SK-N-SH (cell line): ENCODE data around the gene C1orf174. TPM values are rescaled to one million over a fixed set of nuclear protein-coding genes. Genes with fewer than 3 reads are reported as not detected.

ENCODE experiments used
- CTCF ChIA-PET: fragments of 300-600, 350-600 bp; formaldehyde crosslinking; extraction: SDS; loops from one replicate; lab custom pipeline; 2021; lab: Yijun Ruan, JAX
- POLR2A ChIA-PET: fragments of 350-600 bp; sonication (Branson Sonifier 250); formaldehyde crosslinking; extraction: SDS; loops from one replicate; lab custom pipeline; 2020; ENCODE audit warnings: antibody characterized with exemption, inconsistent platforms; lab: Yijun Ruan, JAX
- DNase-seq: peaks from one replicate; pipeline ENCODE4 v3.0.0; 2012
- H2AFZ ChIP-seq: fragments of 200-600 bp; sonication (generic); 2 replicates; pipeline ENCODE4 v1.8.1; 2016; ENCODE audit warnings: antibody characterized with exemption, mild to moderate bottlenecking, low read depth
- H3F3A ChIP-seq: fragments of 200-600 bp; sonication (generic); replicated peaks from 2 replicates; pipeline ENCODE3; 2016; ENCODE audit warnings: antibody characterized with exemption, mild to moderate bottlenecking; ENCODE audit not compliant: insufficient read depth
- H3K27ac ChIP-seq, 2 experiments: fragments of 200-500 bp in 1 of 2; fragments of 200-600 bp in 1 of 2; sonication (Bioruptor generic) in 1 of 2; sonication (generic), shearing (Covaris generic) in 1 of 2; 2 replicates each; pipeline versions ENCODE4 v1.5.1 to v1.6.1; 2014 to 2016; ENCODE audit warnings: low read depth in 2 of 2, inconsistent platforms in 1 of 2, low read length in 1 of 2, mild to moderate bottlenecking in 1 of 2, mixed read lengths in 1 of 2
- H3K27me3 ChIP-seq: fragments of 200-600 bp; sonication (generic), shearing (Covaris generic); 2 replicates; pipeline ENCODE4 v1.6.1; 2016; ENCODE audit warnings: mixed run types; ENCODE audit not compliant: insufficient read depth
- H3K36me3 ChIP-seq, 2 experiments: fragments of 200-500 bp in 1 of 2; fragments of 200-600 bp in 1 of 2; sonication (Bioruptor generic) in 1 of 2; sonication (generic) in 1 of 2; replicated peaks in 1 of 2; 2 replicates each; pipeline versions ENCODE3 to v1.5.1; 2014 to 2016; ENCODE audit warnings: low read length in 1 of 2, mild to moderate bottlenecking in 1 of 2; ENCODE audit not compliant: insufficient read depth in 2 of 2, control insufficient read depth in 1 of 2
- H3K4me1 ChIP-seq, 2 experiments: fragments of 200-500 bp in 1 of 2; fragments of 200-600 bp in 1 of 2; sonication (Bioruptor generic) in 1 of 2; sonication (generic), shearing (Covaris generic) in 1 of 2; 2 replicates each; pipeline versions ENCODE4 v1.5.1 to v1.6.1; 2014 to 2016; ENCODE audit warnings: low read depth in 1 of 2, low read length in 1 of 2, mixed run types in 1 of 2; ENCODE audit not compliant: insufficient read depth in 2 of 2, control insufficient read depth in 1 of 2
- H3K4me2 ChIP-seq: fragments of 200-600 bp; sonication (generic), shearing (Covaris generic); 2 replicates; pipeline ENCODE4 v1.6.1; 2017; ENCODE audit warnings: mixed run types
- H3K4me3 ChIP-seq, 2 experiments: fragments of 200-500 bp in 1 of 2; fragments of 200-600 bp in 1 of 2; sonication (Bioruptor generic) in 1 of 2; sonication (generic), shearing (Covaris generic) in 1 of 2; 2 replicates each; pipeline versions ENCODE4 v1.5.1 to v1.8.1; 2014 to 2016; ENCODE audit warnings: low read depth in 2 of 2, inconsistent platforms in 1 of 2, low read length in 1 of 2, mild to moderate bottlenecking in 1 of 2, mixed read lengths in 1 of 2, moderate library complexity in 1 of 2
- H3K79me2 ChIP-seq: fragments of 200-600 bp; sonication (generic); 2 replicates; pipeline ENCODE4 v1.8.1; 2017; ENCODE audit warnings: mild to moderate bottlenecking; ENCODE audit not compliant: insufficient read depth
- H3K9ac ChIP-seq: fragments of 200-600 bp; sonication (generic); 2 replicates; pipeline ENCODE4 v1.6.1; 2017; ENCODE audit warnings: mixed run types
- H3K9me2 ChIP-seq: fragments of 200-600 bp; sonication (generic); 2 replicates; pipeline ENCODE4 v1.6.1; 2017; ENCODE audit warnings: mixed run types
- H3K9me3 ChIP-seq: fragments of 200-600 bp; sonication (generic); 2 replicates; pipeline ENCODE4 v1.6.1; 2017; ENCODE audit warnings: mixed run types, mild to moderate bottlenecking, moderate library complexity
- H4K20me1 ChIP-seq: fragments of 200-600 bp; sonication (generic); 2 replicates; pipeline ENCODE4 v1.6.1; 2017; ENCODE audit warnings: mild to moderate bottlenecking, mixed run types; ENCODE audit not compliant: insufficient read depth
- EZH2phosphoT487 ChIP-seq: fragments of 200-600 bp; sonication (generic); IDR thresholded peaks from 2 replicates; pipeline ENCODE4 v1.6.1; 2017; ENCODE audit warnings: low read depth, mixed run types, mild to moderate bottlenecking, antibody characterized with exemption, moderate library complexity, borderline replicate concordance
- FOXM1 ChIP-seq: IDR thresholded peaks from 2 replicates; pipeline ENCODE4 v1.4.0; 2012; ENCODE audit warnings: low read depth, mild to moderate bottlenecking
- NRF1 ChIP-seq: IDR thresholded peaks from 2 replicates; pipeline ENCODE4 v1.6.1; 2012; ENCODE audit warnings: low read depth, mild to moderate bottlenecking, low read length
- RAD21 ChIP-seq: IDR thresholded peaks from 2 replicates; pipeline ENCODE4 v1.6.1; 2012; ENCODE audit warnings: mild to moderate bottlenecking, low read length
- RXRA ChIP-seq: IDR thresholded peaks from 2 replicates; pipeline ENCODE4 v1.4.0; 2012; ENCODE audit warnings: low read depth, mild to moderate bottlenecking, borderline replicate concordance
- SIN3A ChIP-seq: IDR thresholded peaks from 2 replicates; pipeline ENCODE4 v1.6.1; 2012; ENCODE audit warnings: low read depth, mild to moderate bottlenecking, low read length, moderate library complexity, borderline replicate concordance
- SMC3 ChIP-seq: IDR thresholded peaks from 2 replicates; pipeline ENCODE4 v1.6.1; 2012; ENCODE audit warnings: low read depth, low read length, improper control_type of control experiment
- TCF12 ChIP-seq: IDR thresholded peaks from 2 replicates; pipeline ENCODE4 v1.4.0; 2012
- WGBS: methylation state at CpG from one replicate; pipeline ENCODE4 v1.1.6; 2017; ENCODE audit warnings: low lambda C conversion rate; 5-methylcytosine and 5-hydroxymethylcytosine counted together
- polyA plus RNA-seq, 3 experiments: library from polyadenylated mRNA; depleted of rRNA; stranded (reverse); fragments of >200 nt; gene quantifications; 2 replicates each; pipeline ENCODE4 v1.2.3, GENCODE V29; 2012
- TF ChIP-seq, protein P1 (sequence below): fragments of 150-350 bp; IDR thresholded peaks from 2 replicates; pipeline ENCODE4 v1.6.1; 2016; ENCODE audit warnings: mild to moderate bottlenecking, low read depth, low read length
- TF ChIP-seq, protein P2 (sequence below): IDR thresholded peaks from 2 replicates; pipeline ENCODE4 v1.6.1; 2012; ENCODE audit warnings: mild to moderate bottlenecking, low read depth, low read length, moderate library complexity
- TF ChIP-seq, protein P3 (sequence below): fragments of 150-350 bp; IDR thresholded peaks from 2 replicates; pipeline ENCODE4 v1.6.1; 2017; ENCODE audit warnings: antibody characterized with exemption, low read length, low read depth, borderline replicate concordance

Gene C1orf174
- polyA plus RNA-seq, 1 of the 3 experiments (the other 2 are of a cell fraction): 21.4 TPM

DNA sequence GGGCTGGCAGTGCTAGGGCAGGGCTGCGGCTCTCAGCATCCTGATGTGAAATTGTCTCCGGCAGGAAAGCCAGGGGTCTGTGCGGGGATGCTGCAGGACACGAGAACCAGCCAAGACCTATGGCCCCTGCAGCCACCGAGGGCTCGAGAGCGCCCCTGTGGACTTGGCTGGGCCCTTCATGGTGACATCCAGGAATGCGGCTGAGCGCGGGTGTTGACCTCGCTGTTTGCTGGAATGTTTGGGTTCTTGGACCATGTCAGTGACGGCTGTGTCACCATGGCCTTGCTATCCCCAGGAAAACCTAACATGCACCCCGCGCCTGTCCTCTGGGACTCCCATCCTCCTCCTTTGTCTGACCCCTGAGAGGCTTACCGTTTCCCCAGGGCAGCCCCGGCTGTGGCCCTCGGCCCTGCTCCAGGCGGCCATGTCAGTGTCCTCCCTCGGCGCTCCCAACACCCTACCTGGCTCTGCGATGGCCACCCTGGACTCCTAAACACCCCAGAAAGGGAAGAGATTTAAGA, 14.3 kb upstream of the C1orf174 start:
- POLR2A ChIA-PET: no interaction called here
- H3F3A ChIP-seq: no peaks in the 10 kb centered on the region
- no peak overlapping the region for H3K4me2 ChIP-seq
- H3K79me2 ChIP-seq: no peaks in the 10 kb centered on the region
- no peak for TF ChIP-seq FOXM1
- no peak for TF ChIP-seq RAD21
- TF ChIP-seq, protein P1, sequence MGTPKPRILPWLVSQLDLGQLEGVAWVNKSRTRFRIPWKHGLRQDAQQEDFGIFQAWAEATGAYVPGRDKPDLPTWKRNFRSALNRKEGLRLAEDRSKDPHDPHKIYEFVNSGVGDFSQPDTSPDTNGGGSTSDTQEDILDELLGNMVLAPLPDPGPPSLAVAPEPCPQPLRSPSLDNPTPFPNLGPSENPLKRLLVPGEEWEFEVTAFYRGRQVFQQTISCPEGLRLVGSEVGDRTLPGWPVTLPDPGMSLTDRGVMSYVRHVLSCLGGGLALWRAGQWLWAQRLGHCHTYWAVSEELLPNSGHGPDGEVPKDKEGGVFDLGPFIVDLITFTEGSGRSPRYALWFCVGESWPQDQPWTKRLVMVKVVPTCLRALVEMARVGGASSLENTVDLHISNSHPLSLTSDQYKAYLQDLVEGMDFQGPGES: no peak
- TF ChIP-seq, protein P2, sequence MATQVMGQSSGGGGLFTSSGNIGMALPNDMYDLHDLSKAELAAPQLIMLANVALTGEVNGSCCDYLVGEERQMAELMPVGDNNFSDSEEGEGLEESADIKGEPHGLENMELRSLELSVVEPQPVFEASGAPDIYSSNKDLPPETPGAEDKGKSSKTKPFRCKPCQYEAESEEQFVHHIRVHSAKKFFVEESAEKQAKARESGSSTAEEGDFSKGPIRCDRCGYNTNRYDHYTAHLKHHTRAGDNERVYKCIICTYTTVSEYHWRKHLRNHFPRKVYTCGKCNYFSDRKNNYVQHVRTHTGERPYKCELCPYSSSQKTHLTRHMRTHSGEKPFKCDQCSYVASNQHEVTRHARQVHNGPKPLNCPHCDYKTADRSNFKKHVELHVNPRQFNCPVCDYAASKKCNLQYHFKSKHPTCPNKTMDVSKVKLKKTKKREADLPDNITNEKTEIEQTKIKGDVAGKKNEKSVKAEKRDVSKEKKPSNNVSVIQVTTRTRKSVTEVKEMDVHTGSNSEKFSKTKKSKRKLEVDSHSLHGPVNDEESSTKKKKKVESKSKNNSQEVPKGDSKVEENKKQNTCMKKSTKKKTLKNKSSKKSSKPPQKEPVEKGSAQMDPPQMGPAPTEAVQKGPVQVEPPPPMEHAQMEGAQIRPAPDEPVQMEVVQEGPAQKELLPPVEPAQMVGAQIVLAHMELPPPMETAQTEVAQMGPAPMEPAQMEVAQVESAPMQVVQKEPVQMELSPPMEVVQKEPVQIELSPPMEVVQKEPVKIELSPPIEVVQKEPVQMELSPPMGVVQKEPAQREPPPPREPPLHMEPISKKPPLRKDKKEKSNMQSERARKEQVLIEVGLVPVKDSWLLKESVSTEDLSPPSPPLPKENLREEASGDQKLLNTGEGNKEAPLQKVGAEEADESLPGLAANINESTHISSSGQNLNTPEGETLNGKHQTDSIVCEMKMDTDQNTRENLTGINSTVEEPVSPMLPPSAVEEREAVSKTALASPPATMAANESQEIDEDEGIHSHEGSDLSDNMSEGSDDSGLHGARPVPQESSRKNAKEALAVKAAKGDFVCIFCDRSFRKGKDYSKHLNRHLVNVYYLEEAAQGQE: no peak
- no peak for TF ChIP-seq RXRA
- no peak for TF ChIP-seq SIN3A
- no peak for TF ChIP-seq NRF1
- no peak overlapping the region for H2AFZ ChIP-seq
- no peaks in the 10 kb centered on the region for H3K27me3 ChIP-seq
- H3K27ac ChIP-seq: no peak overlapping the region
- CTCF ChIA-PET: no interaction called here
- WGBS: 73% methylated on average over 4 of the region's 21 CpGs
- H3K4me3 ChIP-seq: no peak overlapping the region
- no peaks in the 10 kb centered on the region for H3K9me2 ChIP-seq
- no peaks in the 10 kb centered on the region for H3K36me3 ChIP-seq
- no peaks in the 10 kb centered on the region; a peak in 1 of 4 replicates for H3K4me1 ChIP-seq
- no peak for DNase-seq
- no peaks in the 10 kb centered on the region for H4K20me1 ChIP-seq
- no peak overlapping the region for H3K9ac ChIP-seq
- no peaks in the 10 kb centered on the region for H3K9me3 ChIP-seq

DNA sequence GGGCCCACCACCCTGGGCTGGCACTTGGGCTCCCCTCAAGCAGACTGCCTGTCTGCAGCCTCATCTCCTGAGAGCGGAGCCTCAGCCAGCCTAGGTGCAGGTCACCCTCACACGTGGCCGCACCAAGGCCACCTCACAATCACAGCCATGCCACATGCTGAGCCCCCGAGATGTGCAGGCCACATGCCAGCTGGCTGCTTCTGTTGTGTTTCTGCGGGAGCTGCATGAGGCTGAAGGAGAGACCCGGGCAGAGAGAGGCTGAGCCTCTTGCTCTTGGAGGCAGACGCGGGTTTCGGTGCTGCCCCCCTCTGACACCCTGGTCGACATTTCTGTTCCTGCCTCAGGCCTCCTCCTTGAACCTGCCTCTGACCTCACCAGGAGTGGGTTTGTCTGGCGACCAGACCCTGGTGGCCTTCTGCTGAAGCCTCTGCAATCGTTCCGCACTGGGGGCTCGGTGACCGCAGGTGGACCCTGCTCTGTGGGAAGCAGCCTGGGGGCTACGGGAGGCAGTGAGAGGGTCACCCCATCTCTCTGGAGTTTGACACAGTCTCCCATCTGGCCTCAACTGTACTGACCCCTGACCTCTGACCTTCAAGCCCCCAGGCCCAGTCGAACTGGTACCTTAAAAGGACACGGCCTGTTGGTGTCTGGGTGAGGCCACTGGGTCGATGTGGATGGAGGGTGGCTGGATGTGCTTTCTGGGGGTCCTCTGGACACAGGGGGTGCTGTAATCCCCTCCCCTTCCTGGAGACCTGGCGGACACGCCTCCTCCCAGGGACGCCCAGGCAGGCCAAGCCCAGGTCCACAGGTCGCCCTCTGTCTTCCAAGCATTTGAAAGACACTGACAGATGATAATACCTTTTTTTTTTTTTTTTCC, 13.0 kb upstream of the C1orf174 start:
- no peaks in the 10 kb centered on the region for H3K9me3 ChIP-seq
- H2AFZ ChIP-seq: no peak overlapping the region
- no peaks in the 10 kb centered on the region; a peak in 1 of 4 replicates for H3K4me1 ChIP-seq
- no peak for DNase-seq
- H3K9ac ChIP-seq: no peak overlapping the region
- H3K79me2 ChIP-seq: no peaks in the 10 kb centered on the region
- H3F3A ChIP-seq: no peaks in the 10 kb centered on the region
- POLR2A ChIA-PET: no interaction called here
- 87% methylated on average over 9 of the region's 23 CpGs for WGBS
- no peaks in the 10 kb centered on the region for H3K36me3 ChIP-seq
- H3K27ac ChIP-seq: no peak overlapping the region
- no peak for TF ChIP-seq FOXM1
- TF ChIP-seq SIN3A: no peak
- TF ChIP-seq RXRA: no peak
- no peak for TF ChIP-seq EZH2phosphoT487
- TF ChIP-seq, protein P2: no peak
- TF ChIP-seq, protein P1: no peak
- TF ChIP-seq, protein P3, sequence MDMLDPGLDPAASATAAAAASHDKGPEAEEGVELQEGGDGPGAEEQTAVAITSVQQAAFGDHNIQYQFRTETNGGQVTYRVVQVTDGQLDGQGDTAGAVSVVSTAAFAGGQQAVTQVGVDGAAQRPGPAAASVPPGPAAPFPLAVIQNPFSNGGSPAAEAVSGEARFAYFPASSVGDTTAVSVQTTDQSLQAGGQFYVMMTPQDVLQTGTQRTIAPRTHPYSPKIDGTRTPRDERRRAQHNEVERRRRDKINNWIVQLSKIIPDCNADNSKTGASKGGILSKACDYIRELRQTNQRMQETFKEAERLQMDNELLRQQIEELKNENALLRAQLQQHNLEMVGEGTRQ: no peak
- no peak for TF ChIP-seq SMC3
- TF ChIP-seq TCF12: no peak
- TF ChIP-seq, all 33 proteins: peak for 0
- Histone ChIP-seq H3K4me2 (no peak overlapping the region), H4K20me1 (no peaks in the 10 kb centered on the region), H3K4me3 (no peak overlapping the region), H3K27me3 (no peaks in the 10 kb centered on the region), H3K9me2 (no peaks in the 10 kb centered on the region)
- CTCF ChIA-PET: interaction anchor here (1.0 kb wide), 1 partner anchor 25 kb away, joined by 3 read pairs; no protein-coding TSS in a partner anchor
